WERI-Rb-1 (cell line): Measurements from ENCODE around the gene AJM1.
A peak's percentile ranks its signal among the peaks of the same experiment; 100 is the strongest.
"Not testable (repeated sequence)": the region's sequence is repeated elsewhere in the genome, so short reads cannot be mapped to it uniquely, and the experiment has no call there.

Experiments
- DNase-seq: peaks from one replicate; pipeline ENCODE4 v3.0.0-alpha.2; 2020
- H3K27ac ChIP-seq: fragments of 250-450 bp; sonication (Bioruptor Pico); 2 replicates; pipeline ENCODE4 v1.5.1; 2020; ENCODE audit warnings: mild to moderate bottlenecking, moderate library complexity
- H3K27me3 ChIP-seq: fragments of 250-450 bp; sonication (Bioruptor Pico); 2 replicates; pipeline ENCODE4 v1.5.1; 2021; ENCODE audit warnings: mild to moderate bottlenecking, low read depth, moderate library complexity; ENCODE audit not compliant: insufficient read depth, severe bottlenecking
- H3K36me3 ChIP-seq: fragments of 250-450 bp; sonication (Bioruptor Pico); 2 replicates; pipeline ENCODE4 v1.5.1; 2020; ENCODE audit warnings: mild to moderate bottlenecking, moderate library complexity
- H3K4me3 ChIP-seq: 2 replicates; pipeline ENCODE4 v1.5.1; 2011; ENCODE audit warnings: low read depth, mild to moderate bottlenecking, control low read depth, low read length
- H3K9me3 ChIP-seq: fragments of 250-450 bp; sonication (Bioruptor Pico); 2 replicates; pipeline ENCODE4 v1.5.1; 2021; ENCODE audit warnings: mild to moderate bottlenecking, moderate library complexity; ENCODE audit not compliant: severe bottlenecking
- TF ChIP-seq, protein P1 (sequence below): IDR thresholded peaks from 2 replicates; pipeline ENCODE4 v1.5.1; 2011; ENCODE audit warnings: low read depth, mild to moderate bottlenecking, control low read depth, inconsistent platforms, low read length

Gene AJM1

GRCh38 chr9:136865768-136866103, 23.5 kb downstream of the AJM1 start:
- peaks cover 9% of the 10 kb centered on the region for H3K9me3 ChIP-seq
- H3K27ac ChIP-seq, result peak overlapping the region; percentile 90
- no peaks in the 10 kb centered on the region for H3K27me3 ChIP-seq
- DNase-seq, result no peak
- H3K4me3 ChIP-seq, result peak overlapping the region; percentile 67
- peaks cover 46% of the 10 kb centered on the region for H3K36me3 ChIP-seq
- TF ChIP-seq, protein P1, sequence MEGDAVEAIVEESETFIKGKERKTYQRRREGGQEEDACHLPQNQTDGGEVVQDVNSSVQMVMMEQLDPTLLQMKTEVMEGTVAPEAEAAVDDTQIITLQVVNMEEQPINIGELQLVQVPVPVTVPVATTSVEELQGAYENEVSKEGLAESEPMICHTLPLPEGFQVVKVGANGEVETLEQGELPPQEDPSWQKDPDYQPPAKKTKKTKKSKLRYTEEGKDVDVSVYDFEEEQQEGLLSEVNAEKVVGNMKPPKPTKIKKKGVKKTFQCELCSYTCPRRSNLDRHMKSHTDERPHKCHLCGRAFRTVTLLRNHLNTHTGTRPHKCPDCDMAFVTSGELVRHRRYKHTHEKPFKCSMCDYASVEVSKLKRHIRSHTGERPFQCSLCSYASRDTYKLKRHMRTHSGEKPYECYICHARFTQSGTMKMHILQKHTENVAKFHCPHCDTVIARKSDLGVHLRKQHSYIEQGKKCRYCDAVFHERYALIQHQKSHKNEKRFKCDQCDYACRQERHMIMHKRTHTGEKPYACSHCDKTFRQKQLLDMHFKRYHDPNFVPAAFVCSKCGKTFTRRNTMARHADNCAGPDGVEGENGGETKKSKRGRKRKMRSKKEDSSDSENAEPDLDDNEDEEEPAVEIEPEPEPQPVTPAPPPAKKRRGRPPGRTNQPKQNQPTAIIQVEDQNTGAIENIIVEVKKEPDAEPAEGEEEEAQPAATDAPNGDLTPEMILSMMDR, result no peak

GRCh38 chr9:136866898-136867421, 24.7 kb downstream of the AJM1 start:
- peak overlapping the region; percentile 43 for H3K4me3 ChIP-seq
- peaks cover 34% of the 10 kb centered on the region for H3K36me3 ChIP-seq
- H3K27ac ChIP-seq, result peak overlapping the region; percentile 69
- H3K27me3 ChIP-seq, DNase-seq: not testable (repeated sequence)
- peaks cover 12% of the 10 kb centered on the region for H3K9me3 ChIP-seq

- TF ChIP-seq, protein P1, result no peak
- Histone ChIP-seq H3K9me3 (peaks cover 17% of the 10 kb centered on the region), H3K27ac (no peak overlapping the region), H3K36me3 (peaks cover 29% of the 10 kb centered on the region), H3K27me3 (no peaks in the 10 kb centered on the region), H3K4me3 (no peak overlapping the region)
- no peak for DNase-seq
Measured at GRCh38 chr9:136867480-136867879, 25.2 kb downstream of the AJM1 start.

DNA sequence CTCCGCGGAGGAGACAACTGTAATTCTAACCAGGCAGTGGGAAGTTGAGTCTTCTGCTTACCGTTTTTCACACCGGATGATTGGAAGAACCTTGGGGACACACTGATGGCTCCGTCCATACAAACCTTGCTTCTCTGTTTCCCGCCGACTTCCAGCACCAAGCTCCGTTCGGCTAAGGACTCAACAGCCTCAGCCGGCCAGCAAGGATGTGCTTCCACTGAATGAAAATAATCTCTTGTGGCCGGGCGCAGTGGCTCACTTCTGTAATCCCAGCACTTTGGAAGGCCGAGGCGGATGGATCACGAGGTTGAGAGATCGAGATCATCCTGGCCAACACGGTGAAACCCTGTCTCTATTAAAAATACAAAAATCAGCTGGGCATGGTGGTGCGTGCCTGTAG, 25.6 kb downstream of the AJM1 start:
- Histone ChIP-seq H3K9me3 (peaks cover 21% of the 10 kb centered on the region), H3K27ac (no peak overlapping the region), H3K36me3 (peaks cover 25% of the 10 kb centered on the region), H3K27me3 (no peaks in the 10 kb centered on the region), H3K4me3 (no peak overlapping the region)
- no peak for DNase-seq
- TF ChIP-seq, protein P1, result no peak

GRCh38 chr9:136868644-136869043, 26.4 kb downstream of the AJM1 start:
- TF ChIP-seq, protein P1, result no peak
- H3K27ac ChIP-seq, result no peak overlapping the region
- no peak overlapping the region for H3K4me3 ChIP-seq
- H3K27me3 ChIP-seq, result no peaks in the 10 kb centered on the region
- peaks cover 17% of the 10 kb centered on the region for H3K36me3 ChIP-seq
- peaks cover 22% of the 10 kb centered on the region for H3K9me3 ChIP-seq
- DNase-seq, result no peak

DNA sequence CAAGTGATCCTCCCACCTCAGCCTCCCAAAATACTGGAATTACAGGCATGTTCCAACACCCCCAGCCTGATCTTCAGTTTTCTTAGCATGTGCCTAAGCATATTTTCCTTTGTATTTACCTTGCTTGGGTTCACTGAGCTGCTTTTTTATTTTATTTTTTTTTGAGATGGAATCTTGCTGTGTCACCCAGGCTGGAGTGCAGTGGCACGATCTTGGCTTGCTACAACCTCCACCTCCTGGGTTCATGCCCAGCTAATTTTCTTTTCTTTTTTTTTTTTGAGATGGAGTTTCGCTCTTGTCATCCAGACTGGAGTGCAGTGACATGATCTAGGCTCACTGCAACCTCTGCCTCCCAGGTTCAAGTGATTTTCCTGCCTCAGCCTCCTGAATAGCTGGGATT, 27.3 kb downstream of the AJM1 start:
- H3K4me3 ChIP-seq, H3K27ac ChIP-seq, DNase-seq, H3K27me3 ChIP-seq, H3K36me3 ChIP-seq: not testable (repeated sequence)
- peaks cover 24% of the 10 kb centered on the region for H3K9me3 ChIP-seq

GRCh38 chr9:136875155-136875554, 32.9 kb downstream of the AJM1 start:
- TF ChIP-seq, protein P1, result no peak
- H3K4me3 ChIP-seq, result no peak overlapping the region
- H3K9me3 ChIP-seq, result peaks cover 15% of the 10 kb centered on the region
- DNase-seq, result no peak
- H3K27ac ChIP-seq, result no peak overlapping the region
- no peaks in the 10 kb centered on the region for H3K27me3 ChIP-seq
- H3K36me3 ChIP-seq, result no peaks in the 10 kb centered on the region
